Colonic mucosa (tissue), 4 donors: ENCODE data around the gene CHRDL1. TPM values are rescaled to one million over a fixed set of nuclear protein-coding genes. Genes with fewer than 3 reads are reported as not detected.

Experiments
- DNase-seq: peaks from one replicate; pipeline ENCODE4 v3.0.0-alpha.2; 2020
- H3K27ac ChIP-seq: fragments of 200-600 bp; one replicate; pipeline ENCODE4 v1.8.0; 2021
- H3K27me3 ChIP-seq: fragments of 200-600 bp; one replicate; pipeline ENCODE4 v1.8.0; 2021
- H3K36me3 ChIP-seq: fragments of 200-600 bp; one replicate; pipeline ENCODE4 v1.8.0; 2021
- H3K4me1 ChIP-seq: fragments of 200-600 bp; one replicate; pipeline ENCODE4 v1.8.0; 2021; ENCODE audit warnings: mild to moderate bottlenecking
- H3K4me3 ChIP-seq: fragments of 200-600 bp; one replicate; pipeline ENCODE4 v1.8.0; 2021
- H3K9ac ChIP-seq, 2 donors: one replicate each; pipeline ENCODE4 v1.7.0; 2013; ENCODE audit warnings: control low read depth in 2 of 2, low read depth in 2 of 2, low read length in 2 of 2
- H3K9me3 ChIP-seq: fragments of 200-600 bp; one replicate; pipeline ENCODE4 v1.8.0; 2021
- intact Hi-C: fragments of 100-400 bp; cut with DNase I; formaldehyde crosslinking; loops from one replicate; pipeline ENCODE4 v1.14.1; 2022
- total RNA-seq, 2 donors: library from RNA; stranded (reverse); fragmentation: NEBNext Ultra II Directional in 1 of 2; extraction: Animal tissue kit (Norgen Biotek cat#: 25700) in 1 of 2; gene quantifications; one replicate each; pipeline ENCODE4 v1.2.1, GENCODE V29; 2021
- TF ChIP-seq, protein P1 (sequence below): fragments of 200-600 bp; IDR thresholded peaks from one replicate; pipeline ENCODE4 v1.8.0; 2022; ENCODE audit warnings: antibody characterized with exemption, mild to moderate bottlenecking
- donor health status: healthy.
- donor health status: DM: no; HTN: no; CAD: no.
- donor health status: DM: no; HTN: no; CAD: no.

The CHRDL1 gene
- total RNA-seq, 2 donors from 2014 or later: 2.2 to 18.3 TPM

GRCh38 chrX:110755061-110755460 lies 40.6 kb downstream of the CHRDL1 start:
- no peak overlapping the region for H3K4me3 ChIP-seq
- no peaks in the 10 kb centered on the region for H3K4me1 ChIP-seq
- TF ChIP-seq, protein P1, sequence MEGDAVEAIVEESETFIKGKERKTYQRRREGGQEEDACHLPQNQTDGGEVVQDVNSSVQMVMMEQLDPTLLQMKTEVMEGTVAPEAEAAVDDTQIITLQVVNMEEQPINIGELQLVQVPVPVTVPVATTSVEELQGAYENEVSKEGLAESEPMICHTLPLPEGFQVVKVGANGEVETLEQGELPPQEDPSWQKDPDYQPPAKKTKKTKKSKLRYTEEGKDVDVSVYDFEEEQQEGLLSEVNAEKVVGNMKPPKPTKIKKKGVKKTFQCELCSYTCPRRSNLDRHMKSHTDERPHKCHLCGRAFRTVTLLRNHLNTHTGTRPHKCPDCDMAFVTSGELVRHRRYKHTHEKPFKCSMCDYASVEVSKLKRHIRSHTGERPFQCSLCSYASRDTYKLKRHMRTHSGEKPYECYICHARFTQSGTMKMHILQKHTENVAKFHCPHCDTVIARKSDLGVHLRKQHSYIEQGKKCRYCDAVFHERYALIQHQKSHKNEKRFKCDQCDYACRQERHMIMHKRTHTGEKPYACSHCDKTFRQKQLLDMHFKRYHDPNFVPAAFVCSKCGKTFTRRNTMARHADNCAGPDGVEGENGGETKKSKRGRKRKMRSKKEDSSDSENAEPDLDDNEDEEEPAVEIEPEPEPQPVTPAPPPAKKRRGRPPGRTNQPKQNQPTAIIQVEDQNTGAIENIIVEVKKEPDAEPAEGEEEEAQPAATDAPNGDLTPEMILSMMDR: no peak
- intact Hi-C loops: no loop called here
- no peaks in the 10 kb centered on the region for H3K9me3 ChIP-seq
- no peak overlapping the region for H3K27ac ChIP-seq
- H3K36me3 ChIP-seq: no peaks in the 10 kb centered on the region
- DNase-seq: no peak
- no peaks in the 10 kb centered on the region for H3K27me3 ChIP-seq
- H3K9ac ChIP-seq: no peak overlapping the region

GRCh38 chrX:110750526-110751189 lies 45.0 kb downstream of the CHRDL1 start:
- TF ChIP-seq, protein P1: no peak
- intact Hi-C loops: no loop called here
- Histone ChIP-seq H3K9me3 (no peaks in the 10 kb centered on the region), H3K27me3 (no peaks in the 10 kb centered on the region), H3K27ac (no peak overlapping the region), H3K4me3 (no peak overlapping the region), H3K36me3 (no peaks in the 10 kb centered on the region), H3K4me1 (no peaks in the 10 kb centered on the region), H3K9ac (no peak overlapping the region)
- DNase-seq: no peak

DNA sequence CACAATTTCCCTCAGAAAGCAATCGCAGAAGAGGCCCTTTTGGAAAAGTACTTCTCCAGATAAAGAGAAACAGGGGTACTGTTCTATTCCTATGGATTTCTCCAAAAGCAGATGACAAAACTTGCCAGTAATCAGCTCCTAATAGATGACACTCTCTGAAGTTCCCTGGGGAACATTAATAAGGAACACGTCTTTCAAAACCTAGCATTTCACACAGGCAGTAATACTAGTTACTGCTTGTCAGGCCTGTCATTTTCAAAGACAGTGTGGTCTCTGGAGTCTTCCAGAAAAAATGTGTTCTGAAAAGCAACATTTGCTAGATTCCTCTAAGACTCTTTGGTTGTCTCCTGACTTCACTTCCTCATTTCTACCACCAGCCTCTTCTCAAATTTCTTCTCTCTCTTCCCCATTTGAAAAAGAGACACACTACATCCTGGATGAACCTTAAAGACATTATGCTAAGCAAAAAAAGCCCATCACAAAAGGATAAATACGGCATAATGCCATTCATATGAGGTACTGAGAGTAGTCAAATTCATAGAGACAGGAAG lies 47.3 kb downstream of the CHRDL1 start:
- Histone ChIP-seq H3K4me1 (no peaks in the 10 kb centered on the region), H3K36me3 (no peaks in the 10 kb centered on the region), H3K27ac (no peak overlapping the region), H3K9ac (no peak overlapping the region), H3K4me3 (no peak overlapping the region), H3K27me3 (no peaks in the 10 kb centered on the region), H3K9me3 (no peaks in the 10 kb centered on the region)
- intact Hi-C loops: no loop called here
- TF ChIP-seq, protein P1: no peak
- DNase-seq: no peak

GRCh38 chrX:110746014-110746413 lies 49.6 kb downstream of the CHRDL1 start:
- Histone ChIP-seq H3K27ac (no peak overlapping the region), H3K9me3 (no peaks in the 10 kb centered on the region), H3K27me3 (no peaks in the 10 kb centered on the region), H3K36me3 (no peaks in the 10 kb centered on the region), H3K4me3 (no peak overlapping the region), H3K9ac (no peak overlapping the region), H3K4me1 (no peaks in the 10 kb centered on the region)
- TF ChIP-seq, protein P1: no peak
- no peak for DNase-seq
- intact Hi-C loops: no loop called here

DNA sequence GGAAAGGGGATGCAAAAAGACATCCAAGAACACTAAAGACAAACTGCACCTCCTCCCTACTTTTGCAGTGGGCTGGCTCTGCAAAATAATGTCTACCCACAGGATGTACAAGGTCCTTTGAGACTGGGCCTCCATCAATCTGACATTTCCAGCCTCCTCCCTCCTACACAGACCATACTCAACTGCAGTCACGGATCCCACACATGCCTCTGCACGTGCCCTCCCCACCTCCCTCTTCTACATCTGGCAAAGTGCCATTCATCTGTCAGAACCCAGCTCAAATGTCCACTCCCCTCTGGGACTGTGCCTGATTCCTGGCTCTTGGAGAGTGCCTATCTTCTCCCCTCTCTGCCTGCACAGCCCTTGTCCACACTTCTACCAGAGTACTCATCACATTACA lies 50.3 kb downstream of the CHRDL1 start:
- H3K4me1 ChIP-seq: no peaks in the 10 kb centered on the region
- no peaks in the 10 kb centered on the region for H3K27me3 ChIP-seq
- H3K9ac ChIP-seq: no peak overlapping the region
- H3K36me3 ChIP-seq: no peaks in the 10 kb centered on the region
- H3K9me3 ChIP-seq: no peaks in the 10 kb centered on the region
- intact Hi-C loops: no loop called here
- TF ChIP-seq, protein P1: no peak
- no peak overlapping the region for H3K27ac ChIP-seq
- no peak overlapping the region for H3K4me3 ChIP-seq
- DNase-seq: no peak
